ENCODE measurements around the gene RASSF4.

GRCh38 chr10:44959247-44960087 is at the start of gene RASSF4:
- TF ChIP-seq GATA3 (IDR thresholded peaks at IDR 0.05; ENCODE audit: low read depth, low read length), result no peak
- TF ChIP-seq GATA2 (IDR thresholded peaks at IDR 0.05; ENCODE audit: low read depth, low read length), result peak; percentile 42

Data from SH-SY5Y (cell line).